GM12892 (cell line): ENCODE data around the gene MTCL1.

Experiments
- DNase-seq: peaks from one replicate; pipeline ENCODE4 v3.0.0; 2011; ENCODE audit not compliant: insufficient read length
- FAIRE-seq: peaks from 2 replicates; lab custom pipeline; 2011; peaks lifted over from hg19 to GRCh38; lab: Jason Lieb, UNC
- POLR2A ChIP-seq: IDR thresholded peaks from 2 replicates; pipeline ENCODE4 v1.6.1; 2011; ENCODE audit warnings: low read depth, low read length, control low read depth
- POLR2AphosphoS5 ChIP-seq: IDR thresholded peaks from 2 replicates; pipeline ENCODE4 v1.6.1; 2011; ENCODE audit warnings: low read depth, low read length, control low read depth
- TAF1 ChIP-seq: IDR thresholded peaks from 2 replicates; pipeline ENCODE4 v1.6.1; 2011; ENCODE audit warnings: low read depth, mild to moderate bottlenecking, control low read depth, low read length, borderline replicate concordance

MTCL1 gene

GRCh38 chr18:8857806-8858205 lies 152.4 kb downstream of the MTCL1 start:
- no peak for TF ChIP-seq POLR2AphosphoS5
- no peak for TF ChIP-seq TAF1
- DNase-seq (no peak), FAIRE-seq (no peak)

DNA sequence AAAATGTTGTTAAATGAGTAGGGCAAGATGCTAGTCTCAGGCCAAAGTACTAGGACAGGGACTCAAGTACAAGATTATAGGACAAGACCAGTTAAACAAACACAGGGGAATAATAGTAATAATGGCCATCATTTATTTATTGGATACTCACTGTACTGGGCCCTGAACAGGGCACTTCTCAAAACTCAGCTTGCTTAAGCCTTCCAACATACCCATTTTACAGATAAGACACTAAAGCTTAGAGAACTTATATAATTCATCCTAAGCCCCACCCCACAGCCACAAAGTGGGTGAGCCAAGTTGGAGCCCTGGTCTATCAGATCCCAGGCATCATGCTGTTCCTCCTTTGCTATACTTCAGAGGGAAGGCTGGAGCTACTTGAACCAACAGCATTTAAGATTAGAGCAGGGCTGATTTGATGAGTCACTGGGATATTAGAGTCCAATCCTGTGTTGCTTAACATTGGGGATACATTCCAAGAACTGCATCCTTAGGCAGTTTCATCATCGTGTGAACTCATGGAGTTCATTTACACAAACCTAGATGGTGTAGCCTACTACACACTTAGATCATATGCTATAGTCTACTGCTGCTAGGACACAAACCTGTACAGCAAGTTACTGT lies 153.6 kb downstream of the MTCL1 start:
- no peak for FAIRE-seq
- no peak for DNase-seq

DNA sequence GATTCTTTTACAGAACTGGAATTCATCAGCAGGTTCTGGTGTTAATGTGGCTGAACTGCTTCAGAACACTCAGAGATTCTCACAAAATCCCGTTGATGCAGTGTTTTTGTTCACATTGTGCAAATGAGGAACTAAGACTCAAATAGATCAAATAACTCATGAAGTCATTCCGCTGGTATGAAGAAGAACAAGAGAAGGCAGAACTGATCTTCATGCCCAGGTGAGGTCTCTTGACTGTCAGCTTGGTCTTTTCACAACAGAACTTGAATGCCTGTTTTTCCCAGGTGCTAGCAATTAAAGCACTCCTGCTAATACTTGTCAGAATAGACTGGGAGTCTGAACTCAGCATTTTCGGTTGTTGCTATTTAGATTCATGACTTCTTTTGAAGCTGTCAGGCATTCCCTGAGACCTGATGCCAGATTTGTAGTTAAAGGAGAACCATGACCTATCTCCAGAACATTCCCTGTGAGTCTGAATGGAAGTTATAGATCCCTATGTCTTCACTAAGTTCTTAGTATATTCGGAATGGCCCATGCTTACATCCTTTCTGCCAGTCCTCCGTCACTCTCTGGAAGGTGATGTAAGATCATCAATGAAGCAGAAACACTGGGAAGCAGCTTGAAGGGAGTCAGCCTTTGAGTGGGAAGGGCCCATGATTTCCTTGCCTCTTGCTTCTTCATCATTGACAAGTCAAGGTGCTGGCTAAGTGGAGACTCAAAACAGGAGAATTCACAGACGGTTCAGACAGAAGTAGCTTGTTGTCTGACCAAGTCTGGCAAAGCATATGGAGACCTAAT lies 155.7 kb downstream of the MTCL1 start:
- no peak for TF ChIP-seq TAF1
- no peak for TF ChIP-seq POLR2AphosphoS5
- no peak for TF ChIP-seq POLR2A
- FAIRE-seq: no peak
- no peak for DNase-seq

More for the DNA sequence above, 153.6 kb downstream of the MTCL1 start:
- no peak for TF ChIP-seq POLR2AphosphoS5
- no peak for TF ChIP-seq TAF1
- TF ChIP-seq POLR2A: no peak

DNA sequence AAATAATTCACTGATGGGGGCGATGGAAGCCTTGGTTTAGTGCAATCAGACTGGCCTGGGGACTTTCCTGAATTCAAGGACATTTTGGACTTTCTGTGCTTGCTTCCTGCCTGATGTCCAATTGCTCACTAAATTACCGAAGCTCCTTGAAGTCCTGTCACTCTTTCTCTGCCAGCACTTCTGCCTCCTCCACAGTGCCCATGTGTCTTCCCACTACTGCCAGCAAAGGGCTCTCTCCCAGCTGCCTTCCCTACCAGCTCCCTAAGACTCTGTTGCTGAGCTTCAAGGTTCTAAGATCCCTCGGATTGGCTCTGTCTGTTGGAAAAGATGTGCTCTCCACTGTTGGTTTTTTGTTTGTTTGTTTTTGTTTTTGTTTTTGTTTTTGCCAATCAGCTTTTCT lies 158.1 kb downstream of the MTCL1 start:
- DNase-seq: no peak
- no peak for TF ChIP-seq POLR2A
- no peak for TF ChIP-seq POLR2AphosphoS5
- no peak for TF ChIP-seq TAF1
- no peak for FAIRE-seq

- FAIRE-seq (no peak), DNase-seq (no peak)
- TF ChIP-seq POLR2A: no peak
- TF ChIP-seq POLR2AphosphoS5: no peak
- TF ChIP-seq TAF1: no peak
Measured at GRCh38 chr18:8865934-8866333, 160.6 kb downstream of the MTCL1 start.

DNA sequence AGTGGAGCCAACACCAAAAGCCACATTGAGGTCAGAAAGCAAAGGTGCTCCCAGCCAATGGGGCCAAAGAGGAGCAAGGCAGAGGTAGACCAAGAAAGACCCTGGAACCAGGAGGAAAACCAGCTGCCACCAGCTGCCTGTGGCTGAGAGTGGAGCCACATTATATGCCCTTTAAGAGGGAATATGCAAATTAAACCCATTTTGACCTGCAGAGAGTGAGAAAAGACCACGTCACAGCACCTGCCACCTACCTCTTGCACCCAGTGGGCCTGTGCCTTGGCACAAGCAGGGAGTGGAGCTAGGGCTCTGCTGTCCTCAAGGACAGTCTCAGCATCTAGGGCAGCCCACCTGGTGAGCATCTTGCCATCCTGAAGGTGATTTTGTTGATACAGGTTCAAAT lies 161.3 kb downstream of the MTCL1 start:
- no peak for TF ChIP-seq TAF1
- no peak for TF ChIP-seq POLR2A
- TF ChIP-seq POLR2AphosphoS5: no peak
- DNase-seq (no peak), FAIRE-seq (no peak)

DNA sequence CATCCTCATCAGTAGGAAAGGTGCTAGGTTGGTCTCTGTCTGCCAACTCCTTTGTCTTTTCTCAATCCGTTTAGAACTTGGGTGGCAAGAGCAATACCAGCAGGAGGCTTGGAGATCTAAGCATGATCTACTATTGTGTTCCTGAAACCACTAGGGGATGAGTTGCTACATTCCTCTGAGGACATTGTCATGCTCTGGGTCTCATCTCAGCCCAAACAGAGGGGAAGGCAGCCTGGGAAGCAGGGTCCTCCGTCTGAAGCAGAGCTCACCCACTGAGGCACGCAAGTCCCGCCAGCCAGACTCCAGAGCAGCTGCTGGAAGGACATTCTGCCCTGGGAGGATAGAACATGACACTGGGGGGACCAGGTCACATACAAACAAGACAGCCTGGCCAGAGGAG lies 162.9 kb downstream of the MTCL1 start:
- DNase-seq (no peak), FAIRE-seq (no peak)
- no peak for TF ChIP-seq POLR2A
- no peak for TF ChIP-seq POLR2AphosphoS5
- TF ChIP-seq TAF1: no peak

- no peak for FAIRE-seq
- no peak for DNase-seq
- TF ChIP-seq POLR2AphosphoS5 (no peak), POLR2A (no peak), TAF1 (no peak)
Measured at GRCh38 chr18:8868779-8869415, 163.5 kb downstream of the MTCL1 start.

- FAIRE-seq: no peak
- DNase-seq: no peak
- TF ChIP-seq POLR2A (no peak), TAF1 (no peak), POLR2AphosphoS5 (no peak)
Measured at GRCh38 chr18:8869696-8870095, 164.3 kb downstream of the MTCL1 start.

GRCh38 chr18:8870528-8870927 lies 165.2 kb downstream of the MTCL1 start:
- FAIRE-seq (no peak), DNase-seq (no peak)
- no peak for TF ChIP-seq POLR2A
- no peak for TF ChIP-seq POLR2AphosphoS5
- no peak for TF ChIP-seq TAF1

GRCh38 chr18:8871489-8871888 lies 166.1 kb downstream of the MTCL1 start:
- FAIRE-seq: no peak

More at GRCh38 chr18:8871489-8871888, 166.1 kb downstream of the MTCL1 start:
- no peak for DNase-seq
- no peak for TF ChIP-seq TAF1
- no peak for TF ChIP-seq POLR2A
- TF ChIP-seq POLR2AphosphoS5: no peak
